OCI-LY3 (cell line): ENCODE measurements around the gene ANKRD27.
A peak's percentile ranks its signal among the peaks of the same experiment; 100 is the strongest.

Experiments used
- H2AFZ ChIP-seq: fragments of 200-600, 300-600 bp; shearing (Covaris generic); 2 replicates; pipeline ENCODE4 v1.6.0; 2014; ENCODE audit warnings: antibody characterized with exemption, low read depth, low read length
- H3K27ac ChIP-seq: fragments of 200-600, 300-600 bp; sonication (generic); 2 replicates; pipeline ENCODE4 v1.5.1; 2014; ENCODE audit warnings: mild to moderate bottlenecking, low read length, moderate library complexity, mixed read lengths
- H3K27me3 ChIP-seq: fragments of 200-600, 300-600 bp; sonication (generic); 2 replicates; pipeline ENCODE4 v1.6.1; 2014; ENCODE audit warnings: low read depth, low read length, mixed read lengths
- H3K36me3 ChIP-seq: fragments of 200-600, 300-600 bp; sonication (generic); replicated peaks from 2 replicates; pipeline ENCODE3; 2014; ENCODE audit warnings: low read depth, low read length, mixed read lengths
- H3K4me1 ChIP-seq: fragments of 300-600, 200-600 bp; sonication (generic); 2 replicates; pipeline ENCODE4 v1.6.1; 2014; ENCODE audit warnings: low read length, mixed read lengths
- H3K4me2 ChIP-seq: fragments of 200-600, 300-600 bp; sonication (generic); 2 replicates; pipeline ENCODE4 v1.6.1; 2014; ENCODE audit warnings: low read length, mixed read lengths
- H3K4me3 ChIP-seq: fragments of 300-600, 200-600 bp; sonication (generic); 2 replicates; pipeline ENCODE4 v1.5.1; 2014; ENCODE audit warnings: antibody characterized with exemption, mild to moderate bottlenecking, low read length, moderate library complexity
- H3K79me2 ChIP-seq: fragments of 300-600, 200-600 bp; shearing (Covaris generic); 2 replicates; pipeline ENCODE4 v1.6.1; 2014; ENCODE audit warnings: mild to moderate bottlenecking, low read length, mixed read lengths
- H3K9ac ChIP-seq: fragments of 300-600, 200-600 bp; shearing (Covaris generic); 2 replicates; pipeline ENCODE4 v1.6.0; 2014; ENCODE audit warnings: mild to moderate bottlenecking, low read length, moderate library complexity
- H3K9me3 ChIP-seq: fragments of 200-600, 300-600 bp; shearing (Covaris generic); 2 replicates; pipeline ENCODE4 v1.6.1; 2014; ENCODE audit warnings: low read length, mixed read lengths; ENCODE audit not compliant: insufficient read depth
- H4K20me1 ChIP-seq: fragments of 200-600, 300-600 bp; sonication (generic); 2 replicates; pipeline ENCODE4 v1.6.1; 2016; ENCODE audit warnings: low read length, mixed read lengths; ENCODE audit not compliant: insufficient read depth
- EZH2phosphoT487 ChIP-seq: fragments of 200-600 bp; shearing (Covaris generic); IDR thresholded peaks from 2 replicates; pipeline ENCODE4 v1.6.1; 2018; ENCODE audit warnings: antibody characterized with exemption, mixed run types, low read depth
- TF ChIP-seq, protein P1 (sequence below): fragments of 200-600, 300-600 bp; sonication (generic); IDR thresholded peaks from 2 replicates; pipeline ENCODE4 v1.5.1; 2014; ENCODE audit warnings: antibody characterized with exemption, low read length, low read depth

ANKRD27 gene

DNA sequence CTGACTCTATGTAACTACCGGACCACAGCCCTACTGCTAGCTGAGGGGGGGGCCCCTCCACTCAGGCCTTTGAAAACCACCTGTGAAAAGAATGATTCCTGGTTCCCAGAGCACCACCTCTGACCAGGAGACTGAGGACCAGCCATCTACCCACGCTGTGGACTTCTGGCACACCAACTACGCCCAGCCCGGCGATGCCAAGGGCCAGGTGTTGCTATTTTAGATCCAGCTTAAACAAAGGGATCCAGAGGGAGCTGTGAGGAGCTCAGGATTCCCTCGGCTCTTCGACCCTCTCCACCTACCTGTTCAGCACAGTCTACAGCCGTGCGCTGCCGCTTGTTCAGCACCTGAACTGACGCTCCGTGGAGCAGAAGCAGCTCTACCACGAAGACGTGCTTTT lies 71.0 kb downstream of the ANKRD27 start:
- H3K4me1 ChIP-seq, result no peaks in the 10 kb centered on the region
- H2AFZ ChIP-seq, result no peak overlapping the region
- no peak overlapping the region for H3K27ac ChIP-seq
- H3K9me3 ChIP-seq, result no peaks in the 10 kb centered on the region
- no peak overlapping the region for H3K4me2 ChIP-seq
- TF ChIP-seq, protein P1, sequence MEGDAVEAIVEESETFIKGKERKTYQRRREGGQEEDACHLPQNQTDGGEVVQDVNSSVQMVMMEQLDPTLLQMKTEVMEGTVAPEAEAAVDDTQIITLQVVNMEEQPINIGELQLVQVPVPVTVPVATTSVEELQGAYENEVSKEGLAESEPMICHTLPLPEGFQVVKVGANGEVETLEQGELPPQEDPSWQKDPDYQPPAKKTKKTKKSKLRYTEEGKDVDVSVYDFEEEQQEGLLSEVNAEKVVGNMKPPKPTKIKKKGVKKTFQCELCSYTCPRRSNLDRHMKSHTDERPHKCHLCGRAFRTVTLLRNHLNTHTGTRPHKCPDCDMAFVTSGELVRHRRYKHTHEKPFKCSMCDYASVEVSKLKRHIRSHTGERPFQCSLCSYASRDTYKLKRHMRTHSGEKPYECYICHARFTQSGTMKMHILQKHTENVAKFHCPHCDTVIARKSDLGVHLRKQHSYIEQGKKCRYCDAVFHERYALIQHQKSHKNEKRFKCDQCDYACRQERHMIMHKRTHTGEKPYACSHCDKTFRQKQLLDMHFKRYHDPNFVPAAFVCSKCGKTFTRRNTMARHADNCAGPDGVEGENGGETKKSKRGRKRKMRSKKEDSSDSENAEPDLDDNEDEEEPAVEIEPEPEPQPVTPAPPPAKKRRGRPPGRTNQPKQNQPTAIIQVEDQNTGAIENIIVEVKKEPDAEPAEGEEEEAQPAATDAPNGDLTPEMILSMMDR, result no peak
- TF ChIP-seq EZH2phosphoT487, result no peak
- no peaks in the 10 kb centered on the region for H3K79me2 ChIP-seq
- no peaks in the 10 kb centered on the region for H4K20me1 ChIP-seq
- no peak overlapping the region for H3K4me3 ChIP-seq
- H3K36me3 ChIP-seq, result peaks cover 40% of the 10 kb centered on the region
- H3K27me3 ChIP-seq, result no peaks in the 10 kb centered on the region
- H3K9ac ChIP-seq, result no peak overlapping the region

GRCh38 chr19:32599736-32600157 lies 75.2 kb downstream of the ANKRD27 start:
- no peaks in the 10 kb centered on the region for H3K79me2 ChIP-seq
- no peak overlapping the region for H3K27ac ChIP-seq
- no peak overlapping the region for H3K4me2 ChIP-seq
- H3K4me3 ChIP-seq, result no peak overlapping the region
- H2AFZ ChIP-seq, result no peak overlapping the region
- H3K27me3 ChIP-seq, result no peaks in the 10 kb centered on the region
- H3K9me3 ChIP-seq, result no peaks in the 10 kb centered on the region
- peaks cover 59% of the 10 kb centered on the region for H3K36me3 ChIP-seq
- TF ChIP-seq, protein P1, result peak; percentile 94
- no peak for TF ChIP-seq EZH2phosphoT487
- H4K20me1 ChIP-seq, result no peaks in the 10 kb centered on the region
- no peaks in the 10 kb centered on the region for H3K4me1 ChIP-seq
- no peak overlapping the region for H3K9ac ChIP-seq

DNA sequence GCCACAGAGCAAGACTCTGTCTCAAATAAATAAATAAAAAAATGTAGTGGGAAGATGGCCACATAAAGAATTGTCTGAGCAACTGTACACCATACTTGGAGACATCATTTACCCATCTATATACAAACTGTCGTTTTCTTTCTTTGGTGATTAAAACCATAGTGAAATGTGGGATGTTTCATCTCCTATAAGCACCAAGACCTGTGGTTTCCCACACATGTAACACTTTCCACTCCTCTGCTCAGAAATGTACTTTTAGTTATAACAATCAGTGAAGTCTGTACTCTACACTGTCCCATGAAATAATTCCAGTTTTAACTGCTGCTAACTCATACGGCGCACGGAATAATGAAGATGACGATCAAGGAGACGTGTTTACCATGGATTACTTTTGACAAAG lies 75.7 kb downstream of the ANKRD27 start:
- Histone ChIP-seq H3K4me1 (no peaks in the 10 kb centered on the region), H3K79me2 (no peaks in the 10 kb centered on the region), H4K20me1 (no peaks in the 10 kb centered on the region), H3K27me3 (no peaks in the 10 kb centered on the region), H3K4me2 (no peak overlapping the region), H3K27ac (no peak overlapping the region), H3K4me3 (no peak overlapping the region), H3K9ac (no peak overlapping the region), H2AFZ (no peak overlapping the region), H3K9me3 (no peaks in the 10 kb centered on the region), H3K36me3 (peaks cover 62% of the 10 kb centered on the region)
- TF ChIP-seq, protein P1, result no peak
- TF ChIP-seq EZH2phosphoT487, result no peak

DNA sequence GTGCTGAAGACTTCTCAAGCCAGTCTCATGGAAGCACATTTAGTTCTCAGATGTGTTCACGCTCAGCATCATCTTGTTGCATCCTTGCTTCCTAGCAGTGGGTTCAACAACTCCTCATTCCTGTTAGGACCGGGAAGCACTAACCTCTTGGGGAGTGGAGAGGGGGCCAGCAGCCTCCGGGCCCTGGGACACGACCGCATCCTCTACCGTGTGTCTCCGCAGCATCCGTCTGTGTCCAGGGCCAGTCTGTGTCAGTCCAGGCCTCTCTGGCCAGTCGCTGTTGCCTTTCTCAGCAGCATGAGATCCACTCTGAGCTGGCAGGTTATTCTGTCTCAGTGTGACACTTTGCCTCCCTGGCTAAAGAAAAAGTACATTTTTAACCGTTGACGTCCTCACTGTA lies 77.0 kb downstream of the ANKRD27 start:
- no peak overlapping the region for H2AFZ ChIP-seq
- no peak overlapping the region for H3K27ac ChIP-seq
- H3K4me3 ChIP-seq, result no peak overlapping the region
- no peaks in the 10 kb centered on the region for H4K20me1 ChIP-seq
- no peaks in the 10 kb centered on the region for H3K4me1 ChIP-seq
- no peak overlapping the region for H3K4me2 ChIP-seq
- H3K9ac ChIP-seq, result no peak overlapping the region
- H3K36me3 ChIP-seq, result peaks cover 63% of the 10 kb centered on the region
- no peaks in the 10 kb centered on the region for H3K79me2 ChIP-seq
- TF ChIP-seq EZH2phosphoT487, result no peak
- TF ChIP-seq, protein P1, result no peak
- no peaks in the 10 kb centered on the region for H3K27me3 ChIP-seq
- no peaks in the 10 kb centered on the region for H3K9me3 ChIP-seq
